ENCODE data around the gene IFNA4. TPM values are rescaled to one million over a fixed set of nuclear protein-coding genes. Genes with fewer than 3 reads are reported as not detected.

IFNA4 gene
- total RNA-seq, 1 donor from 2014 or later: not detected

- ATAC-seq: no peak
Observed at GRCh38 chr9:21165516-21165915, 21.9 kb downstream of the IFNA4 start.

- no peak for ATAC-seq
Observed at GRCh38 chr9:21160178-21160577, 27.2 kb downstream of the IFNA4 start.

DNA sequence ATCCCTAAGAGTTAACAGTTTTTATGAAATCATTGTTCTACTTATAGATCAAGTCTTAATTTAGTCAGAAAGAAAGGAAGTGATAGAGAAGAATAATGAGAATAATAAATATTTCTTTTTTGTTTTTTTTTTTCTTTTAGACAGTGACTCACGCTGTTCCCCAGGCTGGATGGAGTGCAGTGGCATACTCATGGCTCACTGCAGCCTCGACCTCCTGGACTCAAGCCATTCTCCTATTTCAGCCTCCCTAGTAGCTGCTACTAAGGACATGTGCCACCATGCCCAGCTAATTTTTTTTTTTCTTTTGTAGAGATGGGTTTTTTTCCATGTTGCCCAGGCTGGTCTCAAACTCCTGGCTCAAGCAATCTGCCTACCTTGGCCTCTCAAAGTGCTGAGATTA is 31.9 kb downstream of the IFNA4 start:
- ATAC-seq: no peak

GRCh38 chr9:21154018-21154608 is 33.3 kb downstream of the IFNA4 start:
- no peak for ATAC-seq

DNA sequence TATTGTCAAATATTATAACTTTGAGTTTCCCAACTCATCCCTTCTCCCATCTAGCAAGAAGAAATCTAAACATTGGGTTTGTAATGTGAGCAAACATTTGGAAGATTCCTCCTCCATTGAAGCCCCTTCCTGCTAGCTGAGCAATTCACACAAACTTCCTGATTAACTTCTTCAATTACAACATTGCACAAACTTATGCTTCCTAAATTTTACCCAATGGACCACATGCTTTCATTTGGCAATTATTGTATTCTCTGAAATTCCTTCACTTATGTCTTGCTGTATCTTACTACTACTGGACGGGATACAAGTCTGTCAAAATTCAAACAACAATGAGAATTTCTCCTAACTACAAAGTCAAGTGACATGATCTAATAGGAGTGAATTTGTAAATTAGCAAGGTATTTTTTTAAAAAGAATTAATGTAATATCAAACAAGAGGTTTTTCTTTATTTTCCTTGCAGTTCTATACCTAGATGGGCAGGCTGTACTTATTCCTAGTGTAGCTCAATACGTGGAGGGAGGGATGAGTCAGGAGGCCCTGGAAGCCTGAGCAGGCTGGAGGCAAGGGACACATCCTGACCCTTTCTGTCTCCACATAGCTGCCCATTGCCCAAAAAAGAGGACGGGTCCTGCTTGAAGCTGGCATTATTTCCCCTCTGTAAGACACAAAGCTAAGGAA is 33.9 kb downstream of the IFNA4 start:
- no peak for ATAC-seq

DNA sequence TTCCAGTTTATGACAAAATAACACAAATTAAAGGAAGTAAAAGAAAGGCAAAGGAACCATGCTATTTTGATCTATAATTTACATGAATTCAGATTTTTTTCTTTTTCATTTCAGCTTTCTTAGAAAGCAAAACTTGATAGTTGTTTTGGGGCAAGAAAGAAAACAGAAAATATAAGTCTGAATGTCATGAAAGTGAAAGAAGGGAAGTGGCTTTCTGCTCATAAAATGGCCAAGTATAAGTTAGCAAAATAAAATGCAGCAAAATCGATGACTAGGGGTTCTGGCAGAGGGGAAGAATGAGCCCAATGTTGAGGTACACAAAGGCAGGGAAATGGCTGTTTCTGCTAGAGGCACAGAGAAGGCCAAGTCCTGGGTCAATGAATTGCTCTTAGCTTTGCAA is 42.8 kb downstream of the IFNA4 start:
- no peak for ATAC-seq

DNA sequence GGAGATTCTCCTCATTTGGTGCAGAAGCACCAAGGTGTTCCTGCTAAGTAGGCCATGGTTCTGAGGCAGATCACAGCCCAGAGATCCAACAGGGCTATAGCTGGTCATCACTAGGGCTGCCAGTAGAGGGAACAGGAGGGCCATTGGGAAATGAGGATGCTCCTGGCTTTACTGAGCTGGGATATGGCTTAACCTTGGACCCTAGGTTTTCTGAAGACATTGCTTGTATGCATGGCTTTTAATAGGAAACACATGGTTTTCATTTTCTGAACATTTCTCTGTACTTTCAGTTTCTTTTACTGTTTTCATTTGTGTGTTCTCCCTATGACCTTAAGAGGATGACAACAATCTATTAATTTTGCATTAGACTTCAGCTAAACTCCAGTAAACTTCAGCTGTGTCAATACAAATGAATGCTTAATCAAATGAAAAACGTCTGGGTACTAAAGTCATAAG is 45.9 kb downstream of the IFNA4 start, which contains the start of gene IFNW1:
IFNW1 (minus strand) TSS at position 406 of the 456 bp plus-strand sequence; CDS start at position 144, 262 bp downstream.
- ATAC-seq: no peak

DNA sequence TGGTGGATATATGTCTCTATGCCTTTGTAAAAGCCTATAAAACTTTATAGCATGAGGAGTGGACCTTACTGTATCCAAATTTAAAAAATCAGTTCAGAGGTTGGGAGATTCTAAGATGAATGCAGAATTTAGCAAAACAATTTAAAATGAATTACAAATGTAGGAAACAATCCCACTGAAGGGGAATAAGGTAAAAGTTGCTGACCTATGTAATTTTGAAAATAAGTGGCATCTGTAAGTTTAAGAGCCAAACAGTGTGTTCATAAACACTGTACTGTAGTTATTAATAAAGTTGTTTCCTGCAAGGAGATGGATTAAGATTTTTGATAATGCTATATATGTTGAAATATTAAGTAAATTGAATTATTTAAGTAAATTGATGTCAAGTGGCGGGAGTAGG is 50.4 kb downstream of the IFNA4 start:
- no peak for ATAC-seq

Other genes with a start within 250 kb of the IFNA4 start
- gene HACD4, start 155.9 kb downstream of the IFNA4 start, total RNA-seq: 1.6 TPM
- gene IFNB1, start 109.6 kb downstream of the IFNA4 start, total RNA-seq: not detected
- not detected for gene IFNW1, start 45.8 kb downstream of the IFNA4 start, total RNA-seq
- gene IFNA21, start 20.9 kb downstream of the IFNA4 start, total RNA-seq: not detected
- gene IFNA7, start 14.6 kb upstream of the IFNA4 start, total RNA-seq: not detected
- gene IFNA10, start 19.6 kb upstream of the IFNA4 start, total RNA-seq: not detected
- gene IFNA16, start 29.7 kb upstream of the IFNA4 start, total RNA-seq: not detected
- gene IFNA17, start 40.6 kb upstream of the IFNA4 start, total RNA-seq: not detected
- not detected for gene IFNA14, start 52.4 kb upstream of the IFNA4 start, total RNA-seq
- not detected for gene IFNA5, start 117.7 kb upstream of the IFNA4 start, total RNA-seq
- 10.1 TPM for gene KLHL9, start 147.8 kb upstream of the IFNA4 start, total RNA-seq
- gene IFNA6, start 163.3 kb upstream of the IFNA4 start, total RNA-seq: not detected
- gene IFNA13, start 180.5 kb upstream of the IFNA4 start, total RNA-seq: not detected
- not detected for gene IFNA2, start 197.8 kb upstream of the IFNA4 start, total RNA-seq
- gene IFNA8, start 221.5 kb upstream of the IFNA4 start, total RNA-seq: not detected

All from esophagus mucosa (tissue), 1 donor.